SK-N-SH treated with all-trans-retinoic acid at 6 μM for 48 hours (cell line): ENCODE data around the gene KBTBD13.

Source experiments
- CSRNP3 ChIP-seq: fragments of 250-450 bp; sonication (Bioruptor Pico); IDR thresholded peaks from 2 replicates; pipeline ENCODE4 v1.5.1; 2021; ENCODE audit warnings: mild to moderate bottlenecking, moderate library complexity
- PATZ1 ChIP-seq: fragments of 250-450 bp; sonication (Bioruptor Pico); IDR thresholded peaks from 2 replicates; pipeline ENCODE4 v1.8.0; 2020; ENCODE audit warnings: mild to moderate bottlenecking, moderate library complexity, borderline replicate concordance
- POU6F1 ChIP-seq: fragments of 250-450 bp; sonication (Bioruptor Pico); IDR thresholded peaks from 2 replicates; pipeline ENCODE4 v1.8.0; 2021; ENCODE audit warnings: low read depth, mild to moderate bottlenecking, moderate library complexity, borderline replicate concordance
- RARB ChIP-seq: fragments of 250-450 bp; sonication (Bioruptor Pico); IDR thresholded peaks from 2 replicates; pipeline ENCODE4 v1.8.0; 2021; ENCODE audit warnings: mild to moderate bottlenecking, moderate library complexity
- TOX ChIP-seq: fragments of 250-450 bp; sonication (Bioruptor Pico); IDR thresholded peaks from 2 replicates; pipeline ENCODE4 v1.8.0; 2021; ENCODE audit warnings: mild to moderate bottlenecking, moderate library complexity, borderline replicate concordance
- ZC3H10 ChIP-seq: fragments of 250-450 bp; sonication (Bioruptor Pico); IDR thresholded peaks from 2 replicates; pipeline ENCODE4 v1.5.1; 2021; ENCODE audit warnings: mild to moderate bottlenecking, moderate library complexity
- ZFP30 ChIP-seq: fragments of 450-650 bp; formaldehyde crosslinking; IDR thresholded peaks from 2 replicates; pipeline ENCODE4 v1.5.0; 2022; ENCODE audit warnings: mild to moderate bottlenecking, moderate library complexity
- ZNF565 ChIP-seq: fragments of 450-650 bp; formaldehyde crosslinking; conservative IDR thresholded peaks from 2 replicates; pipeline ENCODE4 v1.5.0; 2020; ENCODE audit warnings: low read depth, mild to moderate bottlenecking, moderate library complexity
- ZNF70 ChIP-seq: fragments of 450-650 bp; formaldehyde crosslinking; IDR thresholded peaks from 2 replicates; pipeline ENCODE4 v1.5.0; 2020; ENCODE audit warnings: mild to moderate bottlenecking, moderate library complexity
- ZNF8 ChIP-seq: fragments of 450-650 bp; formaldehyde crosslinking; IDR thresholded peaks from 2 replicates; pipeline ENCODE4 v1.5.0; 2020; ENCODE audit warnings: mild to moderate bottlenecking, moderate library complexity

GRCh38 chr15:65072027-65072426 lies 4.5 kb upstream of the KBTBD13 start:
- no peak for TF ChIP-seq RARB
- TF ChIP-seq ZNF565 (CRISPR knock-in tag), result no peak
- TF ChIP-seq ZNF70 (CRISPR knock-in tag), result no peak
- TF ChIP-seq ZNF8 (CRISPR knock-in tag), result no peak
- TF ChIP-seq POU6F1 (CRISPR knock-in tag), result no peak
- no peak for TF ChIP-seq PATZ1 (CRISPR knock-in tag)
- no peak for TF ChIP-seq CSRNP3 (CRISPR knock-in tag)
- TF ChIP-seq ZFP30 (CRISPR knock-in tag), result no peak
- TF ChIP-seq ZC3H10 (CRISPR knock-in tag), result no peak
- no peak for TF ChIP-seq TOX
